HL-60 (cell line): ENCODE data around the gene ITGA8.

ENCODE experiments used
- CTCF ChIP-seq: IDR thresholded peaks from one replicate; pipeline ENCODE4 v1.5.1; 2011; ENCODE audit warnings: low read length, control low read depth, inconsistent platforms; ENCODE audit not compliant: insufficient read depth
- GABPA ChIP-seq: IDR thresholded peaks from 2 replicates; pipeline ENCODE4 v1.6.1; 2012; ENCODE audit warnings: low read depth
- POLR2AphosphoS5 ChIP-seq: IDR thresholded peaks from 2 replicates; pipeline ENCODE4 v1.6.1; 2012; ENCODE audit warnings: low read depth
- REST ChIP-seq: IDR thresholded peaks from 2 replicates; pipeline ENCODE4 v1.6.1; 2012; ENCODE audit warnings: low read depth; ENCODE audit not compliant: insufficient replicate concordance
- SPI1 ChIP-seq: IDR thresholded peaks from 2 replicates; pipeline ENCODE4 v1.6.1; 2012; ENCODE audit warnings: low read depth, mild to moderate bottlenecking, borderline replicate concordance

- TF ChIP-seq CTCF (no peak), POLR2AphosphoS5 (no peak), SPI1 (no peak), REST (no peak), GABPA (no peak)
Measured at GRCh38 chr10:15747632-15748031, 27.9 kb upstream of the ITGA8 start.
